Kidney (tissue), 14 donors: ENCODE results near the gene JPH3. TPM values are rescaled to one million over a fixed set of nuclear protein-coding genes. Genes with fewer than 3 reads are reported as not detected.

Source experiments
- DNase-seq, 5 donors: peaks; one replicate each; pipeline ENCODE4 v3.0.0-alpha.2; 2013 to 2020
- FAIRE-seq: peaks from 2 replicates; lab custom pipeline; 2012; peaks lifted over from hg19 to GRCh38; lab: Jason Lieb, UNC
- H3K27ac ChIP-seq, 2 donors: one replicate each; pipeline ENCODE4 v1.7.0; 2013; ENCODE audit warnings: low read depth in 2 of 2, low read length in 2 of 2, inconsistent platforms in 1 of 2
- H3K27me3 ChIP-seq: one replicate; pipeline ENCODE4 v1.7.1; 2013; ENCODE audit warnings: low read length, inconsistent platforms; ENCODE audit not compliant: control insufficient read depth, insufficient read depth
- H3K36me3 ChIP-seq, 3 donors: one replicate each; pipeline versions ENCODE4 v1.7.0 to v1.7.1; 2013; ENCODE audit warnings: low read length in 3 of 3, control low read depth in 1 of 3, inconsistent platforms in 1 of 3; ENCODE audit not compliant: insufficient read depth in 3 of 3, control insufficient read depth in 2 of 3
- H3K4me1 ChIP-seq, 3 donors: one replicate each; pipeline versions ENCODE4 v1.7.0 to v1.7.1; 2013; ENCODE audit warnings: low read length in 3 of 3, inconsistent platforms in 1 of 3, low read depth in 1 of 3; ENCODE audit not compliant: control insufficient read depth in 2 of 3, insufficient read depth in 2 of 3
- H3K4me3 ChIP-seq, 3 donors: one replicate each; pipeline versions ENCODE4 v1.7.0 to v1.8.1; 2013; ENCODE audit warnings: low read length in 3 of 3, control low read depth in 1 of 3, inconsistent platforms in 1 of 3
- H3K9ac ChIP-seq, 3 donors: one replicate each; pipeline versions ENCODE4 v1.7.0 to v1.7.1; 2013; ENCODE audit warnings: low read length in 3 of 3, control low read depth in 1 of 3, inconsistent platforms in 1 of 3
- H3K9me3 ChIP-seq, 3 donors: one replicate each; pipeline versions ENCODE4 v1.7.0 to v1.7.1; 2013; ENCODE audit warnings: low read length in 3 of 3, control low read depth in 1 of 3, inconsistent platforms in 1 of 3; ENCODE audit not compliant: control insufficient read depth in 2 of 3, insufficient read depth in 1 of 3
- CTCF ChIP-seq: IDR thresholded peaks from 3 replicates; pipeline ENCODE4 v1.5.1; 2012; ENCODE audit warnings: mild to moderate bottlenecking, moderate library complexity, borderline replicate concordance; ENCODE audit not compliant: insufficient read depth; ENCODE audit errors: extremely low read depth
- intact Hi-C: fragments of 100-400 bp; cut with DNase I; formaldehyde crosslinking; loops from one replicate; pipeline ENCODE4 v1.11.1; 2022
- polyA plus RNA-seq: library from polyadenylated mRNA; stranded (reverse); fragments of 350-450 nt; fragmentation: Illumina TruSeq; extraction: RNeasy Lipid Tissue Mini Kit (QIAGEN cat#74804); gene quantifications from one replicate; pipeline ENCODE4 v1.2.3, GENCODE V29; 2014; ENCODE audit warnings: low read depth, low replicate concordance; ENCODE audit not compliant: insufficient read depth
- total RNA-seq: library from RNA; stranded (reverse); fragmentation: NEBNext Ultra II Directional; extraction: Animal tissue kit (Norgen Biotek cat#: 25700); gene quantifications from one replicate; pipeline ENCODE4 v1.2.1, GENCODE V29; 2021
- donor health status: control.
- donor health status: control.
- donor health status: control.
- donor health status: control.
- donor health status: control.
- donor health status: DM: yes; HTN: yes; CAD: no.
- donor health status: Normal renal cell carcinoma (clear cell type).

The JPH3 gene
- total and polyA plus RNA-seq, 2 donors from 2014 or later = 0.69 TPM; not detected in 1

DNA sequence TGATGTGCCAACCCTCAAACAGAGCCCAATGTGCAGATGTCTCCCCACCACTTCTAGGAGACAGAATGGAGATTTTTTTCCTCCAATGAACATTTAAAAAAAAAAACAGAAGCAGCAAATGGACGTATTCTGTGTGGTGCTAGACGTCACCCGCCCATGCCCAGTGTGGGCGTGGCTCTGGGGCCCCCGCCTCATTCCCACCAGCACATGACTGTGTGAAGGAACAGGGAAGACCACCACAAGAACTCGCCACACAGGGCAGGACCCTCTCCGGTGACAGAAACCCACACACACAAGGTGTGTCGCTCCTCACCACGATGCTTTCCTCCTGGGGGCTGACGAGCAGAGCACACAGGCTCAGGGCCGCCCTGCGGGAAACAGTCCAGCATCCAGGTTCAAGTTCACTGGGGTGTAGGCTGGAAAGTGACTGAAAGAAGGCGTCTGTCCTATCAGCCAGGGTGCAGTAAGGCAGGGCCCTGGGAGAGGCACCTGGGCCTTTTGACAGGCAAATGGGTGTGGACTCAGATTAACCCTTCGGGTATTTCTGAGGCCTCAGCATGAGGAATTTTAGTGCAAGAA lies 110.0 kb downstream of the JPH3 start:
- no peaks in the 10 kb centered on the region for H3K9me3 ChIP-seq
- DNase-seq = no peak
- TF ChIP-seq CTCF = no peak
- H3K4me3 ChIP-seq = no peak overlapping the region
- intact Hi-C loops = no loop called here
- no peaks in the 10 kb centered on the region for H3K27me3 ChIP-seq
- H3K27ac ChIP-seq = no peak overlapping the region
- H3K9ac ChIP-seq = no peak overlapping the region
- peaks cover 0 to 26% (median 12%) of the 10 kb centered on the region in 3 donors for H3K36me3 ChIP-seq
- H3K4me1 ChIP-seq = no peaks in the 10 kb centered on the region
- FAIRE-seq = no peak

DNA sequence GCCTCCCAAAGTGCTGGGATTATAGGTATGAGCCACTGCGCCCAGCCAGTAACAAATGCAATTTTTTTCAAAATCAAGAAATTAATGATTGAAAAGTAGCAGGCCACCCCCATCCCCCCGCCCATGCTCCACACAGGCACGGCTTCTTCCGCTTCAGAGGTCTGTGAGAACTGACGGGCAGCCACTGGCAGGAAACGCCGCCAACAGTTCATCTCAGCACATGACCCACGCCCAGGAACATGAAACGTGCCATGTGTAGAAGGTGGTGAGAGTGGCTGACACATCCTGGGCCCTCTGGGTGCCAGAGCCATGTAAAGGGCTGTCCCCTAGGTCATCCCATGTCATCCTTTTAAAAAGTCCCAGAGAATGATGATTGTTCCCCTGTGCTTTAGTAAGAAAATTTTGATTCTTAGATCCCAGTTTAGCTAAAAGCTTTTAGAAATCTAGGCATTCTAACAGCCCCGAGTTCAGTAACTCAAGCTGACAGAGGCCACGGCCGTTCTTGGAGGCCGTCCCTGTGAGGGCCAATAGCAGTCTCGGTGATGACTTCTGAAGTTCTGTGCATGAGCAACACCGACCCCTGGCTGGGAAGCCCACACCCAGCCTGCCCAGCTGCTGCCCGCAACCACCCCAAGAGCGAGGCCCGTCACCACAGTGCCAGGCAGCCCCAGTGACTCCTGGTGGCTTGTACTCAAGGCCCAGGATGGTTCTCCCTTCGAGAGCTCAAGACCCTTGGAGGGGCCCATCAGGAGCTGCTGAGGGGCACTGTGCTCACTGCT lies 111.3 kb downstream of the JPH3 start:
- FAIRE-seq = no peak
- no peak for TF ChIP-seq CTCF
- H3K9me3 ChIP-seq = no peaks in the 10 kb centered on the region
- intact Hi-C loops = no loop called here
- no peak overlapping the region for H3K4me3 ChIP-seq
- H3K9ac ChIP-seq = no peak overlapping the region
- H3K4me1 ChIP-seq = no peaks in the 10 kb centered on the region
- no peak overlapping the region for H3K27ac ChIP-seq
- H3K36me3 ChIP-seq = peaks cover 0 to 23% (median 12%) of the 10 kb centered on the region in 3 donors
- no peak for DNase-seq
- H3K27me3 ChIP-seq = no peaks in the 10 kb centered on the region

DNA sequence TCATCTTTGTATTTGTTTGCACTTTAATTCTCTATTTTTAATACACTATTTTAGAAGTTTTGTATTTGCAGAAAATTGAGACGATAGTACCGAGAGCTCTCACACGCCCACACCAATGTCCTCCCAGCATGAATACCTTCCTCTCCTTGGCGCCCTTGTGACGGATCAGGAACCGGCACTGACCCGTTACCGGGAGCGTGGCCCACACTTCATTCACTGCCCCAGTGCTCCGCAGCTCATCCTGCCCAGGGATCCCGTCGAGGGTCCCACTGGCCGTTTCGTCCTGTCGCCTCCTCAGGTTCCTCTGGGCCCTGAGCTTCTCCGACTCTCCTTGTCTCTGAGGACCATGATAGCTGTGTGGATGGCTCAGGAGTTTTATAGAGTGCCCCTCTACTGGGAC lies 112.9 kb downstream of the JPH3 start:
- no peak for TF ChIP-seq CTCF
- Histone ChIP-seq H3K4me1 (no peaks in the 10 kb centered on the region), H3K36me3 (peaks cover 0 to 19% (median 12%) of the 10 kb centered on the region in 3 donors), H3K27me3 (no peaks in the 10 kb centered on the region), H3K9me3 (no peaks in the 10 kb centered on the region), H3K27ac (no peak overlapping the region), H3K9ac (no peak overlapping the region), H3K4me3 (no peak overlapping the region)
- FAIRE-seq = no peak
- intact Hi-C loops = no loop called here
- no peak for DNase-seq
